PC-9 (cell line): ENCODE results near the gene VWA7.
"Not testable (repeated sequence)": the region's sequence is repeated elsewhere in the genome, so short reads cannot be mapped to it uniquely, and the experiment has no call there.

ENCODE experiments used
- CTCF ChIP-seq: fragments of 200-600 bp; sonication (generic); conservative IDR thresholded peaks from 2 replicates; pipeline ENCODE4 v1.6.1; 2017; ENCODE audit warnings: mixed run types, antibody characterized with exemption, mild to moderate bottlenecking, moderate library complexity
- EZH2 ChIP-seq: fragments of 200-600 bp; sonication (generic); IDR thresholded peaks from 2 replicates; pipeline ENCODE4 v1.8.0; 2017; ENCODE audit warnings: antibody characterized with exemption, low read depth

- TF ChIP-seq CTCF, EZH2: not testable (repeated sequence)
These were observed 43.3 kb upstream of the VWA7 start for GRCh38 chr6:31820399-31820798.
